Frontal cortex (tissue), 4 donors: ENCODE data around the gene FNBP1. TPM values are rescaled to one million over a fixed set of nuclear protein-coding genes. Genes with fewer than 3 reads are reported as not detected.
"Not testable (repeated sequence)": the region's sequence is repeated elsewhere in the genome, so short reads cannot be mapped to it uniquely, and the experiment has no call there.

Source experiments
- DNase-seq, 2 donors: peaks; one replicate each; pipeline ENCODE4 v3.0.0; 2012; ENCODE audit warnings: low spot score in 2 of 2
- FAIRE-seq: peaks from 2 replicates; lab custom pipeline; 2012; peaks lifted over from hg19 to GRCh38; lab: Jason Lieb, UNC
- total RNA-seq: library from RNA; depleted of rRNA; stranded (reverse); fragments of >200 nt; gene quantifications from one replicate; pipeline ENCODE4 v1.2.3, GENCODE V29; 2014
- donor health status: control.
- donor health status: control.
- donor health status: control.

The FNBP1 gene
- total RNA-seq, 1 donor from 2014 or later = 49.7 TPM

DNA sequence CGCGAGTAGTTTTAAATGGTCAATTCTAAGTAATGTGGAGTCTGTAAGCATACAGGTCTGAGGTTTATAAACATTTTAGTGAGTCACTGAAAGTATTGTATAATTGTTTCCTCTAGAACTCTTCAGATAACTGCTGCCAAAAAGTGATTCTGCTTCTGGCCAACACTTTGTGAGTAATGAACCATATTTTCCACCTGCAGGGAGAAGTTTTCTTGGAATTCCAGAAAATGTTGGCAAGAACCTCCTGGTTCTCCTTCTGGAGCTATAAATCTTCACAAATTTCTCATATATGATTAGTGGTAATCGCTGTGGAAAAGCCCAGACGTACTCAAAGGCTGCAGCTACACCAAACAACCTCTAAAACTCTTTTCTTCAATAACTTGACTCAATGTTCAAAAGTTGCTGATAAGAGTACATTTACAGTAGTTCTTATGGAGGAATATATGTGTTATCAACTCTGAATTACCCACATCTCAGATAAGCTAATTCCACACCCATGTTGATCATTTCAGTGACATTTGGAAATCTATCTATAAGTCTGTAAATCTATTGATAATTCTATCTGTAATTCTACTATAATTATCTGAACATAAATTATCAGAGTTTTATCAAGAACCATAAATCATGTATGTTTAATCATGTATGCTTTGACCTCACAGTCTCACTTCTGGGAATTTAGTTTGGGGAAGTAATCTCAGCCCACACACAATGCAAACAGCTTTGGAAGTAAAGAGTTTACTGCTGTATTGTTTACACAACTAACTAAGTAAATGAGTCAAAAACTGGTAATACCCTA, 74.1 kb downstream of the FNBP1 start:
- FAIRE-seq (no peak), DNase-seq (no peak)

DNA sequence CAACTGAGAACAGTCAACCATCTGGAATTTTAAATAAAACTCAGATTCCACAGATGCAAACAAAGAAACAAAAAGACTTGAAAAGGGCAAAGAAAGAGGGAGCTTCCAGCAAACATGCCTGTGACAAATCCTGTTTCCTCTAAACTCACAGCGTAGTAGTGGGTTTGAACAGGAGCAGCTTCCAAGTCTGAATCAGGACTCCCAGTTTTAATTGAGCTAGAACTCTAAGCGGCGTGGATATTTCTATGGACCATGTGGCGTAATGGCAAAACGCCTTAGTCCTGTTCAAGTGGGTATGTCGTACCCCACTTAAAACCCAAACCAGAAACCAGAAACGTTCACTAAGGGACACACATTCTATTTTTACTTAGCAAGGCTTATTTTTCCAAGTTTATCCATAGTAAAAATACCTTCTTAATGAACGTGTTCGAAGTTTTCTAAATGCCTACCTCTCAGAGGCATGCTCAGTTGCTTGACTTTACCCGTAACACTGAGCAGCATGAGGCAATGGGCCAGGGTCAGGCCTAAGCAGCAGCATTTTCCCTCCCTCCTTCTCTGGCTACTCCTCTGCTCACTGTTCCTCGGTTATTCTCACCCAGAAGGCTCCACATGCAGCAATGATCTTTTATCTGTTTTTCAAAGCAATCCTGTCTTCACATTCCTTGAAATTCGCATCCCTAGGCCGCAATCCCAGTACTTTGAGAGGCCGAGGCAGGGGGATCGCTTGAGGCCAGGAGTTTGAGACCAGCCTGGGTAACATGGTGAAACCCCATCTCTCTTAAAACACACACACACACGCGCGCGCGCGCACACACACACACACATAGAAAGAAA, 77.9 kb downstream of the FNBP1 start:
- DNase-seq (no peak), FAIRE-seq (no peak)

DNA sequence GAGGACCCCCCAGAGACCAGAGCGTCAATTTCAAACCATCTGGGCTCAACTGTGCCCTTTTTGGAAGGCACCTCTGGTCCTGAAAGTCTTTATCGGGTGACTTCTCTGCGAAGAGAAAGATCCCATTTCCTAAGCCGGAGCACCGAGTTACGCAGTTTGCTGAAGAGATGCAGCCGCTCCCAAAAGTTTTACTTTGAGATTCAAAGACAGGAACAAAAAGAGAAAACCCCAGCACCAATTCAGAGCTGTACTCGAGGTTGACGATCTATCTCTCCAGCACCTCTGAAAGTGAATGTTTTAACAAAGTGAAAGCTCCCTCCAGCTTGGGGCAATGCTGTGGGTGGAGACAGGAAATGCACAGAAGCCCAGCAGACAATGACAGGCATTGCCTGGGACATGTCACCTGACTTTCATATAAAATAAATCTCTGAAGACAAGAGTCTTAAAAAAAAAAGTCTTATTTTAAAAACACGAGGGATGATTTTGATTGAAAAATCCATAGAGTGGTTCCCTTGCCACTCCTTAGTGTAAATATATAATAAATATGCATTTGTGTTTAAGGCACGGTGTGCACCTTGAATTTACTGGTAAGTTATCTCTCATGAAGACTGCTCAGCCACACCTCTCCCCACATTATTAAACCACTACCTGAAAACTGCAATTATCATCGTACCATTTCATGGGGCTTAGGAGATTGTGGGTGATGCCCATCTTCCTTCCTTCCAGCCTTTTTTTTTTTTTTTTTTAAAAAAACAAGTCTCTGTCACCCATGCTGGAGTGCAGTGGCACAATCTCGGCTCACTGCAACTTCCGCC, 79.9 kb downstream of the FNBP1 start:
- FAIRE-seq (no peak), DNase-seq (no peak)

DNA sequence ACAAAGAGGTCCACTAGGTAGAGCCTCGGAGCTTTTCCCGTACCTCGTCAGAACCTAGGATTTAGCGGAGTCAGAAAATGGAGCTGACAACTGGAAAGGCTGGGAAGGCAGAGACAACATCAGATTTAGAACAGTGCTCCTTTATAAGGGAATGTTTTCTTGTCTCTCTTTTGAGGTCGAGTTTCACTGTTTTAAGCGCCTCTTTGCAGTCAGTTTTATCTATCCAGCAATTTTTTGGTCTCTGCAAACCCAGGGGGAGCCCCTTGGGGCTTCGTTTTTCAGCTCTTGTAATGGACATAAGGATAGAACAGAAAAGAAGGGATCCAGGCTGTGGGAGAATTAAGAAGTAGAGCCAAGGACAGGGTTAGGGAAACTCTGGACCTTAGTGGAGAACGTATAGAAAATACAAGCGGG, 80.5 kb downstream of the FNBP1 start:
- FAIRE-seq (no peak), DNase-seq (no peak)

DNA sequence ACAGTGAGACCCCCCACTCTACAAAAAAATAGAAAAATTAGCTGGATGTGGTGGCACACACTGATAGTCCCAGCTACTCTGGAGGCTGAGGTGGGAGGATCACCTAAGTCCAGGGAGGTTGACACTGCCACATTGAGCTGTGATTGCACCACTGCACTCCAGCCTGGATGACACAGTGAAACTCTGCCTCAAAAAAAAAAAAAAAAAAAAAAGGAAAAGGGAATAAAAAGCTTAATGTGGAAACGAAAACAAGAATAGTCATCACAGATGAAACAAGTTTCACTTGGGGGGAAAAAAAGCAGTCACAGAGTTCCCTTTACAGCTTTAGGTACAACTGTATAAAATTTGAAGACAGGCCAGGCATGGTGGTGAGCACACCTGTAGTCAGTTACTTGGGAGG, 84.2 kb downstream of the FNBP1 start:
- DNase-seq (no peak), FAIRE-seq (no peak)

DNA sequence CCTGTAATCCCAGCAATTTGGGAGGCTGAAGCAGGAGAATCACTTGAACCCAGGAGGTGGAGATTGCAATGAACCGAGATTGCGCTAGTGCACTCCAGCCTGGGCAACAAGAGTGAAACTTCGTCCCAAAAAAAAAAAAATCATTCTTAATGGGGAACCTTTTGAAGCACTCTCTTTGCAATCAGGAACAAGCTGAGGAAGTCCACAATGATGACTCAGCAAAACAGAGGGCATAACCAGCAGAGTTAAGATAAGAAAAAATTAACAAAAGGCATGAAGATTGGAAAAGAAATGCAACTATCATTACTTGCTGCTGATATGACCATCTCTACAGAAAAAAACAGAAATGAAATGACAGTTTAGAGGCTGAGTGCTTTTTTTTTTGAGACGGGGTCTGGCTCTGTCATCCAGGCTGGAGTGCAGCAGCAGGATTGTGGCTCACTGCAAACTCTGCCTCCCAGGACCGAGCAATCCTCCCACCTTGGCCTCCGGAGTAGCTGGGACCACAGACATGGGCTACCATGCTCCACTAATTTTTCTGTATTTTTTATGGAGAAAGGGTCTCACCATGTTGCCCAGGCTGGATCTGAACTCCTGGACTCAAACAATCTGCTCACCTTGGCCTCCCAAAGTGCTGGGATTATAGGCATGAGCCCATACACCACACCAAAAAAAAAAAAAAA, 88.0 kb downstream of the FNBP1 start:
- FAIRE-seq (no peak), DNase-seq (no peak)

DNA sequence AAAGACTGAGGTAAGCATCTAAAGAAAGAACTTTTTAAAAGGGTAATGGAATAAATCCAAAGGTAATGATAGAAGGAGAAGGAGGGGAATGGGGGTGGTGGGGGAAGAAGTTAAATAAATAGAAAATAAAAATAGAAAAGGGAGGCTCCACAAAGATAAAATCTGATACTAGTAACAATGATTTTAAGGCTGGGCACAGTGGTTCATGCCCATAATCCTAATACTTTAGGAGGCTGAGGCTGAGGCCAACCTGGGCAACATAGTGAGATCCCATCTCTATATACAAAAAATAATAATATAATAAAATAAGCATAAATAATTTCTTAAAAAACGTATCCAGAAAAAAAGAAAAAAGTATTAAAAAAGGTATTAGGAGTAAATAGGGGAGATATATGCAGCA, 89.3 kb downstream of the FNBP1 start:
- FAIRE-seq (no peak), DNase-seq (no peak)

DNA sequence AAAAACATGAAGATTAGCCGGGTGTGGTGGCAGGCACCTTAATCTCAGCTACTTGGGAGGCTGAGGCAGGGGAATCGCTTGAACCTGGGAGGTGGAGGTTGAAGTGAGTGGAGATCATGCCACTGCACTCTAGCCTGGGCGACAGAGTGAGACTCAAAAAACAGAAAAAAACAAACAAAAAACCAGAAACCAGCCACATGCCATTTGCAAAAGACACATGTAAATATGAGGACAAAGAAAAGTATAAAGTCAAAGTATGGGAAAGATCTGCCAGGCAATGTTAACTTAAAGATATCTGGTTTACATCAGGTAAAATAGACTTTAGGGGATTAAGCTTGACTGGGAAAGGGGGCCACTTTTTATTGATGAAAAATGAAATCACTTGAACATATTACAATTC, 90.7 kb downstream of the FNBP1 start:
- FAIRE-seq (no peak), DNase-seq (no peak)

DNA sequence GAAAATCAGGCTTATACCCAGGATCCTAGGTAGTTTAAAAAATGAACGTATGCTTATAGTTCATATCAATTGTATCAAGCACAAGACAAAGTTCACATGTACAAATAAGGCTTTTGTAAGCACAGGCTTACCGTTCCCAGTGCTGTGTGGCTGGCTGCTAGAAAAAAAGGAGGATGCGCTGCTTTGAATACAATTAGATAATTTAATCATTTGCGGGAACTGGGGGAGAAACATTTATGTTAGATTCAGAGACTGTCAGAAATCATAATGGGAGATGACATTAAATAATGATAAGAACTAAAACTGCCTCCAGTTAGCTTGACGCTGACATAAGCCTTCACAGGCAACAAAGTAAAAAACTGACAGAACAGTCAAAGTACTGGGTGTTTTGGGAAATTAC, 93.2 kb downstream of the FNBP1 start:
- no peak for DNase-seq
- FAIRE-seq = no peak

DNA sequence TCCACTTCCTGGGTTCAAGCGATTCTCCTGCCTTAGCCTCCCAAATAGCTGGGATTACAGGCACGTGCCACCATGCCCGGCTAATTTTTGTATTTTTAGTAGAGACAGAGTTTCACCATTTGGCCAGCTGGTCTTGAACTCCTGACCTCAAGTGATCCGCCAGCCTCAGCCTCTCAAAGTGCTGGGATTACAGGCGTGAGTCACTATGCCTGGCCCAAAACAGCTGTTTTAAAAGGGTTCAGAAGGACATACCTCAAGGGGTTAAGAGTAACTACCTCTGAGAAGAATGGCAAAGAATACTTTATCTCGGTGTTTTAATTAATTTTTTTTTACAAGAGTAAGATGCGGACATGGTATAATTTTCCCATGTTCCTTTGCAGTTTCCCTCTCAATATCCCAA, 94.4 kb downstream of the FNBP1 start:
- FAIRE-seq, DNase-seq: not testable (repeated sequence)

DNA sequence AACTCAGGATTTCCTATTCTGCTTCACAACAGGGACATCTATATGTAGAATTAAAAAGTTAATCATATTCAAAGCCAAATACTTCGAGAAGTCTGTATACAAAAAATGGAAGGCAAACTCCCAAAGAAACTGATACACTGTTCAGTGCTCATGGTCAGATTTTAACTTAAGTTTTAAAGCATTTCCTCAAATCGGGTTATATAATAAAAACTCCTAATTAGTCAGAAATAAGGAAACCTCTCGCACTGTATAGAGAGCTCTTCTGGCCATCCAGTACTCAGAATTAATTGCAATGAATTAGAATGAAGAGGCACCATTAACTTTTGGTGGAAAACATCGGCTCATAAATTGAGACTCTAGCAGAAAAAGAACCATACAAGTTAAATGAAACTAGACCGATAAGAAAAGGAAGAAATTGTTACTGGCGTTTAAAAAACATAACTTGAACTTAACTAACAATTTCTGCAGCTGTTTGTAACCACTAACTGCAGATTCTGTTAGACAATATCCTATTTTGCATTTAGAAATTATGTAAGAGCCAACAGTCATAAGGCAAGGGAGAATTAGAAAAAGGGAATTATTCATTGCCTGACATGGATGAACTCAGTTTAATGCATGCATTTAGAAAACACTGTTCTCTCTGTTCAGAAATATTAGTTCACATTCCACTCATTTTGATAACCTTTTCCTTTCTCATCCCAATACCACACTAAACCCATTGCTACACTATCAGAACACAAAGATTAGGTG, 96.6 kb downstream of the FNBP1 start:
- FAIRE-seq (no peak), DNase-seq (no peak)

DNA sequence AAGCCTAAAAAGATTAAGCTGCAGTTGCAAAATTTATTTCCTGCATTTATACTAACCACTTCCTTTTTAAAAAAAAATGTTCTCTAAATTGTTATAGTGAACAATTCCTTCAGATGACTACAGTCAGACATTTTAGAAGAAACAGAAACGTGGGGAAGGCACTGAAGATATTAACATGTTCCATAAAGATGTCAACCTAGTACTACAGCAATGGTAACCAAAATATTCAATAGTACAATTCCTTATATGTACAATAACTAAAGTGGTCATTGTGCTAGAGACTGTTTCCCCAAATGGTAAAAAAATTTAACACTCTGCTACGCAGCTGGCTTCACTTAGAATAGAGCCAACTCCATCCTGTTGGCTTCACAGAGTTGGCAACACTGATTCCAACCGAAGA, 97.7 kb downstream of the FNBP1 start:
- FAIRE-seq (no peak), DNase-seq (no peak)

DNA sequence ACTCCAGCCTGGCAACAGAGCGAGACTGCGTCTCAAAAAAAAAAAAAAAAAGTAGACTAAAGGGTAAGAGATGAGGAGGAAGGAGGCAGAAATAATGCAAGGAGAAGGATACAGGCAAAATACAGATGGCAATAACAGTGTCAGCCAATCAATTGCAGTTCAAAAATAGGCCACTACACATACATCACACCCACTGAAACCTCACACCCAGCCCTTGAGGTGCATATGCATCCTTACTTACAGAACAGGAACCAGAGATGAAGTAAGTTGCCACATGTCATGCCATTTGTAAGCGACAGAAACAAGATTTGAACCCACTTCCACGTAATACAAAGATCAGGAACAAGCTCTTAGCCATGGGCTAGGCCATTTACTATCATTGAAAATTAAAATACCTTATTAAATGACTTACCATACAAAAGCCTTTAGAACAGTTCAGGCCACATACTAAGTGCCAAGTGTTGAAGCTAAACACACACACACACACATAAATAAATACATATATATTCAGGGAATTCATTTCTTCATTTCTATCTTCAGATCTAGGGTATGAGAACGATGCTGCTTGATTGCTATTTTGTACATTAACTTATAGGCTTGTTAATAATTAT, 98.4 kb downstream of the FNBP1 start:
- FAIRE-seq (no peak), DNase-seq (no peak)

DNA sequence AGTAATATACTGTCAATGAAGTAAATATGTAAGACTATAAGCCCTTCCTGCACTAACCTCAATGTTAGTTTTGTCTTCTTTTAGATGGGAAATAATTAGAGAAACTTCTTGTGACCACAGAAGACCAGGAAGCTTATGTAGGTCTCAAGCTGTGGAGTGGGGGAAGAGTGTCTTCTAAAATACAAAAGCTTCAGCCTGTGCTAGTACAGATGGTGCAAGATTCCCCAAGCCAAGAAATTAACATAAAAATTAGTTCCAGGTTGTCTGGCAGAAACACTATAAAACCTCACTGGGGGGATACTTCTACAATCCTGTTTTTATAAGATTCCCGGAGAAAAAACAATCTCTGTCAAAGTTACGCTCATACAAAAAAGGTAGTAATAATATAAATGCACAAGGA, 103.6 kb downstream of the FNBP1 start:
- DNase-seq (no peak), FAIRE-seq (no peak)

DNA sequence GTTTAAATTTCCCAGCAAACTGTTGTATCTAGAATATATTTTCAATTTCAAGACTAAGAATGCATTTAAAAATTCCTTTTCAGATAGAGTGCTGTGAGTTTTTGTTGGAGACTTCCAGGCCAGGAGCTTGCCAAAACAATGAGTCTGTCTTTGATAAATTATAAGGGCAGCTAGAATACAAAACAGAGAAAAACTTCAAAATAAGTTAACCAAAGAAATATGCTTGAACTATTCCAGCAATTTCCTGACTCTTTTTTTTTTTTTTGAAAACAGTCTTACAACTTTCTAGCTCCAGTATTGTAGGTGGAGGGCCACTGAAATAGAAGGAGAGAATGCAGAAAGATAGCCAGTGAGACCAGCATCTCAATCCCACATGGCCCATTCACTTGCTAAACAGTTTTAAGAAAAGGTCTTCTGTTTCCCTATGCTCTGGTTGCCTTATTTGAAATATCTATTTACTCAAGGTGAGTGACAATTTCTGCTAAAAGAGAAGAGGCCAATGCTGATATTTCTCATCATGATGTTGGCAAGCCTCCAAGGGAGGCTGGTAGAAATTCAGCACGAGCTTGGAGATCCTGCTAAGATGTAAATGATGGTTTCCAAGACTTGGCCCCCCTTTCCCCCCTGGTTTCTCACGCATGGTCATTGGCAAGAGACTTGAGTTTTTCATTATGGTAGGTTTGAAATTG, 104.6 kb downstream of the FNBP1 start:
- DNase-seq (no peak), FAIRE-seq (no peak)

DNA sequence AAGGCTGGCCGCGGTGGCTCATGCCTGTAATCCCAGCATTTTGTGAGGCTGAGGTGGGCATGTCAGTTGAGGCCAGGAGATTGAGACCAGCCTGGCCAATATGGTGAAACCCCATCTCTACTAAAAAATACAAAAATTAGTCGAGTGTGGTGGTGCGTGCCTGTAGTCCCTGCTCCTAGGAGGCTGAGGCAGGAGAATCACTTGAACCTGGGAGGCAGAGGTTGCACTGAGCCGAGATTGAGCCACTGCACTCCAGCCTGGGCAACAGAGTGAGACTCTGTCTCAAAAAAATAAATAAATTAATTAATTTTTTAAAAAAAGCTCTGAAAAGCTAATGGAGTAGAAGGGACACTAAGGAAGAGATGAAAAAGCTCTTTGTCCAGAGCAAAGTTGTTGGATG, 105.1 kb downstream of the FNBP1 start:
- DNase-seq, FAIRE-seq: not testable (repeated sequence)

DNA sequence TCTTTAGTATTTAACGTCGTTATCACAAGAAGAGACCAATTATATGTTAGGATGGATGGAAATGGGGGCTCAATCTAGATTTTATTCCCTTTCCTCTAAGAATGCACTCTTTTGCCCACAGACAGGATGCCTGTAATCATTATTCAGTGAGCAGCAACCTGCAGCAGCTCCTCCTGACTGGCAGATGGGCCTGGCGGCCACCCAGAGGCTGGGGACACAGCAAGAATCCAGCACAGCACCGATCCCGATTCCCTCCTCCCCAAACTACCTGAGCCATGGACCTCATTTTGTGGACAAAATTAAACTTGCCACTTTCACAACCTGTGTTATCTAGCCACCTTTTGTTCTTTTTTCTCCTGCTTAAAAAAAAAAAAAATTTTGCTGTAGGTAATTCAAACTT, 106.8 kb downstream of the FNBP1 start:
- DNase-seq (no peak), FAIRE-seq (no peak)

DNA sequence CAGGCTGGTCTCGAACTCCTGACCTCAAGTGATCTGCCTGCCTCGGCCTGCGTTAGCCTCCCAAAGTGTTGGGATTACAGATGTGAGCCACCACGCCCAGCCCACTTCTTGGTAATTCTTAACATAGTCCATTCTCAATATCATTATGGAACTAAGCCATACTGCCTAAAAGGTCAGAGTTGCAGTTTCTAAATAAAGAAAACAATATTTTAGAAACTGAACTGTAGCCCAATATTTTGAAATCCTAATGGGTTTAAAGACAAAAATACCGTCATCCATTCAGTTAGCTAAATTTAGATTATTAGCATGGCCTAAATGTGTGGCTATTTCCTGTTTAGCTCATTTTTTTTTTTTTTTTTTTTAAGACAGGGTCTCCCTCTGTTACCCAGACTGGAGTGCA, 108.2 kb downstream of the FNBP1 start:
- FAIRE-seq = no peak
- no peak for DNase-seq
